Measurements from ENCODE around the gene TEAD1.

Gene TEAD1

GRCh38 chr11:12671370-12671769, 2.9 kb upstream of the TEAD1 start:
- H3K9ac ChIP-seq (ENCODE audit: low read length), result no peak overlapping the region
- no peaks in the 10 kb centered on the region for H3K27me3 ChIP-seq (ENCODE audit: control insufficient read depth, insufficient read depth, low read length)
- H3K4me1 ChIP-seq (ENCODE audit: control insufficient read depth, insufficient read depth, low read length), result no peaks in the 10 kb centered on the region
- H3K27ac ChIP-seq (ENCODE audit: low read depth, low read length), result no peak overlapping the region
- H3K4me3 ChIP-seq (ENCODE audit: low read length), result no peak overlapping the region
- no peaks in the 10 kb centered on the region for H3K36me3 ChIP-seq (ENCODE audit: control insufficient read depth, insufficient read depth, low read length)

- Histone ChIP-seq H3K27ac (ENCODE audit: low read depth, low read length) (peak overlapping the region; percentile 90), H3K4me3 (ENCODE audit: low read length) (peak overlapping the region; percentile 79), H3K36me3 (ENCODE audit: control insufficient read depth, insufficient read depth, low read length) (no peaks in the 10 kb centered on the region), H3K4me1 (ENCODE audit: control insufficient read depth, insufficient read depth, low read length) (peaks cover 4% of the 10 kb centered on the region), H3K27me3 (ENCODE audit: control insufficient read depth, insufficient read depth, low read length) (no peaks in the 10 kb centered on the region), H3K9ac (ENCODE audit: low read length) (peak overlapping the region; percentile 39)
Observed at GRCh38 chr11:12673601-12673923, 659 bp upstream of the TEAD1 start.

- no peaks in the 10 kb centered on the region for H3K27me3 ChIP-seq (ENCODE audit: control insufficient read depth, insufficient read depth, low read length)
- H3K27ac ChIP-seq (ENCODE audit: low read depth, low read length), result peak overlapping the region; percentile 93
- peak overlapping the region; percentile 50 for H3K4me3 ChIP-seq (ENCODE audit: low read length)
- H3K9ac ChIP-seq (ENCODE audit: low read length), result no peak overlapping the region
- H3K4me1 ChIP-seq (ENCODE audit: control insufficient read depth, insufficient read depth, low read length), result peaks cover 10% of the 10 kb centered on the region
- H3K36me3 ChIP-seq (ENCODE audit: control insufficient read depth, insufficient read depth, low read length), result no peaks in the 10 kb centered on the region
Observed at GRCh38 chr11:12674571-12674935, 332 bp downstream of the TEAD1 start.

GRCh38 chr11:12674936-12675696, 895 bp downstream of the TEAD1 start:
- Histone ChIP-seq H3K27me3 (ENCODE audit: control insufficient read depth, insufficient read depth, low read length) (no peaks in the 10 kb centered on the region), H3K9ac (ENCODE audit: low read length) (peak overlapping the region; percentile 61), H3K4me3 (ENCODE audit: low read length) (peak overlapping the region; percentile 57), H3K27ac (ENCODE audit: low read depth, low read length) (peak overlapping the region; percentile 94), H3K4me1 (ENCODE audit: control insufficient read depth, insufficient read depth, low read length) (peaks cover 15% of the 10 kb centered on the region), H3K36me3 (ENCODE audit: control insufficient read depth, insufficient read depth, low read length) (no peaks in the 10 kb centered on the region)

- no peaks in the 10 kb centered on the region for H3K36me3 ChIP-seq (ENCODE audit: control insufficient read depth, insufficient read depth, low read length)
- peaks cover 21% of the 10 kb centered on the region for H3K4me1 ChIP-seq (ENCODE audit: control insufficient read depth, insufficient read depth, low read length)
- no peaks in the 10 kb centered on the region for H3K27me3 ChIP-seq (ENCODE audit: control insufficient read depth, insufficient read depth, low read length)
- peak overlapping the region; percentile 85 for H3K9ac ChIP-seq (ENCODE audit: low read length)
- H3K27ac ChIP-seq (ENCODE audit: low read depth, low read length), result peak overlapping the region; percentile 94
- peak overlapping the region; percentile 71 for H3K4me3 ChIP-seq (ENCODE audit: low read length)
Observed at GRCh38 chr11:12675951-12676711, 1.9 kb downstream of the TEAD1 start.

GRCh38 chr11:12677131-12677530, 2.9 kb downstream of the TEAD1 start:
- Histone ChIP-seq H3K4me3 (ENCODE audit: low read length) (no peak overlapping the region), H3K27ac (ENCODE audit: low read depth, low read length) (peak overlapping the region; percentile 94), H3K27me3 (ENCODE audit: control insufficient read depth, insufficient read depth, low read length) (no peaks in the 10 kb centered on the region), H3K36me3 (ENCODE audit: control insufficient read depth, insufficient read depth, low read length) (no peaks in the 10 kb centered on the region), H3K9ac (ENCODE audit: low read length) (no peak overlapping the region), H3K4me1 (ENCODE audit: control insufficient read depth, insufficient read depth, low read length) (peaks cover 21% of the 10 kb centered on the region)

- no peak overlapping the region for H3K9ac ChIP-seq (ENCODE audit: low read length)
- H3K36me3 ChIP-seq (ENCODE audit: control insufficient read depth, insufficient read depth, low read length), result no peaks in the 10 kb centered on the region
- H3K4me1 ChIP-seq (ENCODE audit: control insufficient read depth, insufficient read depth, low read length), result peaks cover 26% of the 10 kb centered on the region
- H3K4me3 ChIP-seq (ENCODE audit: low read length), result no peak overlapping the region
- H3K27me3 ChIP-seq (ENCODE audit: control insufficient read depth, insufficient read depth, low read length), result no peaks in the 10 kb centered on the region
- H3K27ac ChIP-seq (ENCODE audit: low read depth, low read length), result peak overlapping the region; percentile 94
Observed at GRCh38 chr11:12678092-12678491, 3.9 kb downstream of the TEAD1 start.

GRCh38 chr11:12678991-12679390, 4.8 kb downstream of the TEAD1 start:
- H3K27ac ChIP-seq (ENCODE audit: low read depth, low read length), result peak overlapping the region; percentile 94
- no peak overlapping the region for H3K4me3 ChIP-seq (ENCODE audit: low read length)
- no peaks in the 10 kb centered on the region for H3K36me3 ChIP-seq (ENCODE audit: control insufficient read depth, insufficient read depth, low read length)
- H3K27me3 ChIP-seq (ENCODE audit: control insufficient read depth, insufficient read depth, low read length), result no peaks in the 10 kb centered on the region
- H3K4me1 ChIP-seq (ENCODE audit: control insufficient read depth, insufficient read depth, low read length), result peaks cover 26% of the 10 kb centered on the region
- H3K9ac ChIP-seq (ENCODE audit: low read length), result no peak overlapping the region

GRCh38 chr11:12679471-12679870, 5.2 kb downstream of the TEAD1 start:
- no peak overlapping the region for H3K9ac ChIP-seq (ENCODE audit: low read length)
- H3K4me3 ChIP-seq (ENCODE audit: low read length), result no peak overlapping the region
- H3K27me3 ChIP-seq (ENCODE audit: control insufficient read depth, insufficient read depth, low read length), result no peaks in the 10 kb centered on the region
- H3K36me3 ChIP-seq (ENCODE audit: control insufficient read depth, insufficient read depth, low read length), result no peaks in the 10 kb centered on the region
- H3K27ac ChIP-seq (ENCODE audit: low read depth, low read length), result peak overlapping the region; percentile 94
- peaks cover 26% of the 10 kb centered on the region for H3K4me1 ChIP-seq (ENCODE audit: control insufficient read depth, insufficient read depth, low read length)

GRCh38 chr11:12680246-12680939, 6.2 kb downstream of the TEAD1 start:
- Histone ChIP-seq H3K27ac (ENCODE audit: low read depth, low read length) (peak overlapping the region; percentile 94), H3K27me3 (ENCODE audit: control insufficient read depth, insufficient read depth, low read length) (no peaks in the 10 kb centered on the region), H3K4me3 (ENCODE audit: low read length) (peak overlapping the region; percentile 39), H3K4me1 (ENCODE audit: control insufficient read depth, insufficient read depth, low read length) (peaks cover 32% of the 10 kb centered on the region), H3K36me3 (ENCODE audit: control insufficient read depth, insufficient read depth, low read length) (no peaks in the 10 kb centered on the region), H3K9ac (ENCODE audit: low read length) (no peak overlapping the region)

- Histone ChIP-seq H3K27me3 (ENCODE audit: control insufficient read depth, insufficient read depth, low read length) (no peaks in the 10 kb centered on the region), H3K4me3 (ENCODE audit: low read length) (no peak overlapping the region), H3K36me3 (ENCODE audit: control insufficient read depth, insufficient read depth, low read length) (no peaks in the 10 kb centered on the region), H3K27ac (ENCODE audit: low read depth, low read length) (peak overlapping the region; percentile 40), H3K4me1 (ENCODE audit: control insufficient read depth, insufficient read depth, low read length) (peaks cover 32% of the 10 kb centered on the region), H3K9ac (ENCODE audit: low read length) (no peak overlapping the region)
Observed at GRCh38 chr11:12680940-12681258, 6.7 kb downstream of the TEAD1 start.

GRCh38 chr11:12681466-12681865, 7.2 kb downstream of the TEAD1 start:
- no peak overlapping the region for H3K9ac ChIP-seq (ENCODE audit: low read length)
- peak overlapping the region; percentile 61 for H3K27ac ChIP-seq (ENCODE audit: low read depth, low read length)
- H3K4me1 ChIP-seq (ENCODE audit: control insufficient read depth, insufficient read depth, low read length), result peaks cover 32% of the 10 kb centered on the region
- no peaks in the 10 kb centered on the region for H3K27me3 ChIP-seq (ENCODE audit: control insufficient read depth, insufficient read depth, low read length)
- H3K36me3 ChIP-seq (ENCODE audit: control insufficient read depth, insufficient read depth, low read length), result no peaks in the 10 kb centered on the region
- no peak overlapping the region for H3K4me3 ChIP-seq (ENCODE audit: low read length)

All from rectal smooth muscle tissue (tissue), 1 donor.